ENCODE measurements around the gene CIDEB. TPM values are rescaled to one million over a fixed set of nuclear protein-coding genes. Genes with fewer than 3 reads are reported as not detected.

The CIDEB gene
- total and polyA plus RNA-seq, 2 of the 13 experiments (the other 11 are each of a cell fraction or from before 2014, with no cell fraction given), result 35.8 to 110 TPM

DNA sequence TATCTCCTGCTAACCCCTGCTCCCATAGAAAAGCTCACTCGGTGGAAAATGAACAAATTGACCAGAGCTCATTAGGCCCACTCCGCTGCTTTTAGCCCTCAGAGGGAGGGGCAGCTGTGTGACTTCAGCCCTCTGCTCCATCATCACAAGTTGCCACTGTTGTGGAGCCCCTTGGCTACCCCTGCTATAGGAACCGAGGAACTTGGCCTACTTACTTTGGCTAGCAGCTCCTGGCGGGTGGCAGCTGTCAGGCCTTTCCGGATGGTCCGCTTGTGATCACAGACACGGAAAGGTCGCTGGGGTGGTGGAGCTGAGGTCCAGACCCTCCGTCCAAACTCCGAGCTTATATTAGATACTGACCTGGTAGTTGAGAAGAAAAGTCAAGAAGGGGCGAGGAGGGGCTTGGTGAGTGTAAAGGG is 612 bp downstream of the CIDEB start:
- ATAC-seq, result peak; percentile 3
- POLR2A ChIA-PET, result interaction anchor here (0.8 to 24.7 kb wide), 39 partner anchors 9 to 1005 kb away, joined by 3 to 850 read pairs (median 9); partner anchors contain the start of genes CBLN3, CHMP4A, DCAF11 and DHRS1
- H3K9ac ChIP-seq (ENCODE audit: insufficient read depth, low read depth, low read length), result peak overlapping the region; percentile 86
- H2AFZ ChIP-seq (ENCODE audit: low read length), result no peak overlapping the region
- no peak for FAIRE-seq
- WGBS (ENCODE audit: low lambda C conversion rate), result 42% methylated on average over 11 of the region's 11 CpGs
- peak overlapping the region; percentile 44 to 73 (median 56) for H3K4me3 ChIP-seq (replicated peaks in 1 of 3; ENCODE audit: insufficient read depth in 1 of 3, low read depth in 2 of 3, low read length in 3 of 3)
- no peaks in the 10 kb centered on the region for H3K9me3 ChIP-seq (ENCODE audit: low read length)
- in situ Hi-C loops (cut with HindIII; ENCODE audit: extremely low pct_ligation_motif_present, low pct_unique_long_range_greater_than_20kb) (no loop called here), intact Hi-C loops (cut with micrococcal nuclease; ENCODE audit: unreplicated experiment) (loop anchor here (1.0 kb wide), 1 partner anchor 8 kb away; the partner anchor contains the start of genes DHRS1 and NOP9)
- TSS peak; percentile 74 for BruUV-seq (replicated peaks)
- H3K27ac ChIP-seq (ENCODE audit: extremely low read length, insufficient read depth, low read length), result peak overlapping the region; percentile 90
- DNase-seq (ENCODE audit: low spot score), result no peak
- H3K36me3 ChIP-seq (replicated peaks in 1 of 2; ENCODE audit: control insufficient read depth in 1 of 2, insufficient read depth in 2 of 2, low read length in 2 of 2), result peaks cover 42 to 49% of the 10 kb centered on the region in 2 experiments
- H3K4me1 ChIP-seq (ENCODE audit: insufficient read depth, low read length), result peaks cover 48% of the 10 kb centered on the region
- CTCF ChIA-PET (ENCODE audit: low intra/inter-chr PET ratio, low total read pairs), result interaction anchor here (0.6 to 3.4 kb wide), 6 partner anchors 9 to 742 kb away, joined by 3 to 45 read pairs (median 6); partner anchors contain the start of genes DHRS1, MDP1, NOP9 and TINF2
- H3K27me3 ChIP-seq (ENCODE audit: control insufficient read depth in 1 of 2, insufficient read depth in 2 of 2, low read length in 2 of 2), result no peaks in the 10 kb centered on the region; a peak in 1 of 5 replicates
- H3K4me2 ChIP-seq (ENCODE audit: low read depth, low read length), result peak overlapping the region; percentile 92
- H4K20me1 ChIP-seq (ENCODE audit: insufficient read depth, low read length), result no peaks in the 10 kb centered on the region
- peaks cover 9% of the 10 kb centered on the region for H3K79me2 ChIP-seq (ENCODE audit: insufficient read depth, low read length)
- TF ChIP-seq PRPF4 (IDR thresholded peaks at IDR 0.05; ENCODE audit: low read depth, low read length, poor library complexity, severe bottlenecking), result peak; percentile 79
- TF ChIP-seq GFI1 (CRISPR knock-in tag; IDR thresholded peaks at IDR 0.05; ENCODE audit: borderline replicate concordance), result no peak
- TF ChIP-seq, protein P1, sequence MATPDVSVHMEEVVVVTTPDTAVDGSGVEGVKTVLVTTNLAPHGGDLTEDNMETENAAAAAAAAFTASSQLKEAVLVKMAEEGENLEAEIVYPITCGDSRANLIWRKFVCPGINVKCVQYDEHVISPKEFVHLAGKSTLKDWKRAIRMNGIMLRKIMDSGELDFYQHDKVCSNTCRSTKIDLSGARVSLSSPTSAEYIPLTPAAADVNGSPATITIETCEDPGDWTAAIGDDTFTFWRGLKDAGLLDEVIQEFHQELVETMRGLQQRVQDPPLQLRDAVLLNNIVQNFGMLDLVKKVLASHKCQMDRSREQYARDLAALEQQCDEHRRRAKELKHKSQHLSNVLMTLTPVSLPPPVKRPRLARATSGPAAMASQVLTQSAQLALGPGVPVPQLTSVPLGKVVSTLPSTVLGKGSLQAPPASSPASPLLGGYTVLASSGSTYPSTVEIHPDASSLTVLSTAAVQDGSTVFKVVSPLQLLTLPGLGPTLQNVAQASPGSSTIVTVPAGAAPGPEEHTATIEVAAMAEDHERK (CRISPR knock-in tag; IDR thresholded peaks at IDR 0.05; ENCODE audit: low read depth), result no peak
- peak; percentile 24; the same call in 1 of the 2 replicates for TF ChIP-seq ZNF205 (CRISPR knock-in tag; IDR thresholded peaks at IDR 0.05)
- TF ChIP-seq GMEB1 (CRISPR knock-in tag; IDR thresholded peaks at IDR 0.05; ENCODE audit: borderline replicate concordance), result no peak
- TF ChIP-seq, protein P2, sequence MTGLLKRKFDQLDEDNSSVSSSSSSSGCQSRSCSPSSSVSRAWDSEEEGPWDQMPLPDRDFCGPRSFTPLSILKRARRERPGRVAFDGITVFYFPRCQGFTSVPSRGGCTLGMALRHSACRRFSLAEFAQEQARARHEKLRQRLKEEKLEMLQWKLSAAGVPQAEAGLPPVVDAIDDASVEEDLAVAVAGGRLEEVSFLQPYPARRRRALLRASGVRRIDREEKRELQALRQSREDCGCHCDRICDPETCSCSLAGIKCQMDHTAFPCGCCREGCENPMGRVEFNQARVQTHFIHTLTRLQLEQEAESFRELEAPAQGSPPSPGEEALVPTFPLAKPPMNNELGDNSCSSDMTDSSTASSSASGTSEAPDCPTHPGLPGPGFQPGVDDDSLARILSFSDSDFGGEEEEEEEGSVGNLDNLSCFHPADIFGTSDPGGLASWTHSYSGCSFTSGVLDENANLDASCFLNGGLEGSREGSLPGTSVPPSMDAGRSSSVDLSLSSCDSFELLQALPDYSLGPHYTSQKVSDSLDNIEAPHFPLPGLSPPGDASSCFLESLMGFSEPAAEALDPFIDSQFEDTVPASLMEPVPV (CRISPR knock-in tag; IDR thresholded peaks at IDR 0.05), result peak; percentile 15; the same call in 1 of the 2 replicates
- no peak for TF ChIP-seq GABPA (IDR thresholded peaks at IDR 0.05; ENCODE audit: low read depth, low read length)
- TF ChIP-seq GABPA (CRISPR knock-in tag; IDR thresholded peaks at IDR 0.05; ENCODE audit: low read depth), result no peak
- TF ChIP-seq, protein P3, sequence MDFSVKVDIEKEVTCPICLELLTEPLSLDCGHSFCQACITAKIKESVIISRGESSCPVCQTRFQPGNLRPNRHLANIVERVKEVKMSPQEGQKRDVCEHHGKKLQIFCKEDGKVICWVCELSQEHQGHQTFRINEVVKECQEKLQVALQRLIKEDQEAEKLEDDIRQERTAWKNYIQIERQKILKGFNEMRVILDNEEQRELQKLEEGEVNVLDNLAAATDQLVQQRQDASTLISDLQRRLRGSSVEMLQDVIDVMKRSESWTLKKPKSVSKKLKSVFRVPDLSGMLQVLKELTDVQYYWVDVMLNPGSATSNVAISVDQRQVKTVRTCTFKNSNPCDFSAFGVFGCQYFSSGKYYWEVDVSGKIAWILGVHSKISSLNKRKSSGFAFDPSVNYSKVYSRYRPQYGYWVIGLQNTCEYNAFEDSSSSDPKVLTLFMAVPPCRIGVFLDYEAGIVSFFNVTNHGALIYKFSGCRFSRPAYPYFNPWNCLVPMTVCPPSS (IDR thresholded peaks at IDR 0.05), result no peak
- TF ChIP-seq ZNF629 (CRISPR knock-in tag; conservative IDR thresholded peaks at IDR 0.05), result no peak
- TF ChIP-seq ZMYM2 (CRISPR knock-in tag; IDR thresholded peaks at IDR 0.05), result no peak
- TF ChIP-seq MEF2D (CRISPR knock-in tag; IDR thresholded peaks at IDR 0.05), result no peak

Data from HepG2 (cell line).